Retinal pigment epithelial cell (primary cell): ENCODE measurements around the gene F5.

Source experiments
- DNase-seq: peaks from one replicate; pipeline ENCODE4 v3.0.0-alpha.2; 2010; ENCODE audit warnings: low read depth
- H3K4me3 ChIP-seq: 2 replicates; pipeline ENCODE4 v1.5.1; 2011; ENCODE audit warnings: mild to moderate bottlenecking, low read length, control low read depth, moderate library complexity
- TF ChIP-seq, protein P1 (sequence below): conservative IDR thresholded peaks from 2 replicates; pipeline ENCODE4 v1.5.1; 2011; ENCODE audit warnings: low read depth, low read length, control low read depth, inconsistent platforms

F5 gene

DNA sequence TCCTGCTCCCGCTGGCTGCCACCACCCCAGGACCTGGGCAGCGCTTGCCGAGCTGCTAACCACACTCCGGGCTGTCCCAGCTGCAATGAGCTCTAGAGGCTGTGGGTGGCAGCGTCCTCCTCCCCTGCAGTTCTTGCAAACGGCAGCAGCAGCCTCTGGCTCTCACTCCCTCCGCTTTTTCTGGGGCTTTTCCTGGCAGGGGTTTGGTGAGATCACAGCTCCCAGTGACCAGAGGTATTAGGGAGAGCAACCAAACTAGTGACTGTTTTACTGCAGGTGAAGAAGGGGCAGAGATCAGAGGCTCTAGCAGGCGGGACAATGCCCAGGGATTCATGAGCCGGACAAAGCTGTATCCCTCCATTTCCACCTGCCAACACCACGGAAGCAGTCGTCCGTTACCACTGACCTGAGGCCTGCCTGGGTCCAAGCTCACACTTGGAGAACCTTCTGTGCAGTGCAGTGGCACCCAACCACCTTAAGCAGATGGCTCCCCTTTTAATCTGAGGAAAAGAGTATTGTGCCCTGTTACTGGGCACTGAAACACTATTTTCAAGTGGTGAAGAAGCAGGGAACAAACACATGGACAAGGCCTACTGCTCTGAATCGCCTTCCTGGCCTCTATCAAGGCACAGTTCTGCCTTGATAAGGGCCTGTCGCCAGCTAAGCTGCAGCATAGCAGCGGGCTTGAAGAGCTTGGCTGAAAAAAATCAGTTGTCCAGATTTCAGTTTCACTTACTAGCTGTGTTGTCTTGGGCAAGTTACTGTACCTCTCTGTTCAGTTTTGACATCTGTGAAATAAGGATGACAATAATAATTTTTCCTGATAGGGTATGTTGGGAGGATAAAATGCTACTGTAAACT, at the start of gene F5:
F5 (minus strand) TSS at position 87 of the 861 bp plus-strand sequence. CDS start 95 bp downstream, outside the sequence.
- H3K4me3 ChIP-seq, result no peak within 1 kb of the TSS
- DNase-seq, result peak; percentile 20
- TF ChIP-seq, protein P1, sequence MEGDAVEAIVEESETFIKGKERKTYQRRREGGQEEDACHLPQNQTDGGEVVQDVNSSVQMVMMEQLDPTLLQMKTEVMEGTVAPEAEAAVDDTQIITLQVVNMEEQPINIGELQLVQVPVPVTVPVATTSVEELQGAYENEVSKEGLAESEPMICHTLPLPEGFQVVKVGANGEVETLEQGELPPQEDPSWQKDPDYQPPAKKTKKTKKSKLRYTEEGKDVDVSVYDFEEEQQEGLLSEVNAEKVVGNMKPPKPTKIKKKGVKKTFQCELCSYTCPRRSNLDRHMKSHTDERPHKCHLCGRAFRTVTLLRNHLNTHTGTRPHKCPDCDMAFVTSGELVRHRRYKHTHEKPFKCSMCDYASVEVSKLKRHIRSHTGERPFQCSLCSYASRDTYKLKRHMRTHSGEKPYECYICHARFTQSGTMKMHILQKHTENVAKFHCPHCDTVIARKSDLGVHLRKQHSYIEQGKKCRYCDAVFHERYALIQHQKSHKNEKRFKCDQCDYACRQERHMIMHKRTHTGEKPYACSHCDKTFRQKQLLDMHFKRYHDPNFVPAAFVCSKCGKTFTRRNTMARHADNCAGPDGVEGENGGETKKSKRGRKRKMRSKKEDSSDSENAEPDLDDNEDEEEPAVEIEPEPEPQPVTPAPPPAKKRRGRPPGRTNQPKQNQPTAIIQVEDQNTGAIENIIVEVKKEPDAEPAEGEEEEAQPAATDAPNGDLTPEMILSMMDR, result peak; percentile 69

DNA sequence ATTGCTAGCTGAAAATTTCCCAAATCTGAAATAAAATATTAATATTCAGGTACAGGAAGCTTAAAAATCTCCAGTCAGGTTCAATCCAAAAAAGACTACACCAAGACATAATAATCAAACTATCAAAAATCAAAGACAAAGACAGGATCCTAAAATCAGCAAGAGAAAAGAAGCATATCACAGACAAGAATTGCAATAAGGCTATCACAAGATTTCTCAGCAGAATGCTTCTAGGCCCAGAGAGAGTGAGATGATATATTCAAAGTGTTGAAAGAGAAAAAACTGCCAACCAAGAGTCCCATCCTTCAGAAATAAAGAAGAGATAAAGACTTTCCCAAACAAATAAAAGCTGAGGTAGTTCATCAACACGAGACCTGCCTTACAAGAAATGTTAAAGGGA, 48.6 kb upstream of the F5 start:
- no peak for DNase-seq
- no peak overlapping the region for H3K4me3 ChIP-seq
- TF ChIP-seq, protein P1, result no peak

DNA sequence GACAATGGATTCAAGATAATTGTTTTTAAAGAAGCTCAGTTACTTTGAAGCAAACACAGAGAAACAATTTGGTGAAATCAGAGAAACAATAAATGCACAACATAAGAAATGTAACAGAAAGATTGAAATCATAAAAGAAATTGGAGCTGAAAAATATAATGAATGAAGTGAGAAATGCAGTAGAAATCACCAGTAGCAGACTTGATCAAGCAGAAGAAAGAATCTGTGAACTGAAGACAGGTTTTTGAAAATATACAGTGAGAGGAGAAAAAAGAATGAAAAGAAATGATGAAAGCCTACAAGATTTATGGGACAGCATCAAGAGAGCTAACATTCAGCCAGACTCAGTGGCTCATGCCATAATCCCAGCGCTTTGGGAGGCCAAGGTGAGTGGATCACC, 47.9 kb upstream of the F5 start:
- no peak for DNase-seq
- H3K4me3 ChIP-seq, result no peak overlapping the region
- TF ChIP-seq, protein P1, result no peak

DNA sequence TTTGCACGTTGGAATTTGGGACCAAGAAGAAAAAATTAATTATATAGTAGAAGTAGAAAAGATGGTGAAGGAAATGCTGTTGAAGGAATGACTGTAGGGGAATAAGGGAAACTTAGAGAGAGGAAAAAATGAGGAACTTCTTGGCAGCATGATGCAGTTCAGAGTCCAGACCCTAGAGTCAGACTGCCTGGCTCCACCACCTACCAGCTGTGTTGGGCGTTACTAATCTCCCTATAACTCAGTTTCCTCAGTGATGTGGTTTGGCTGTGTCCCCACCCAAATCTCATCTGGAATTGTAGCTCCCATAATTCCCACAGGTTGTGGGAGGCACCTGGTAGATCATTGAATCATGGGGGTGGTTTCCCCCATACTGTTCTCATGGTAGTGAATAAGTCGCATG, 45.0 kb upstream of the F5 start:
- TF ChIP-seq, protein P1, result no peak
- no peak for DNase-seq
- H3K4me3 ChIP-seq, result no peak overlapping the region

DNA sequence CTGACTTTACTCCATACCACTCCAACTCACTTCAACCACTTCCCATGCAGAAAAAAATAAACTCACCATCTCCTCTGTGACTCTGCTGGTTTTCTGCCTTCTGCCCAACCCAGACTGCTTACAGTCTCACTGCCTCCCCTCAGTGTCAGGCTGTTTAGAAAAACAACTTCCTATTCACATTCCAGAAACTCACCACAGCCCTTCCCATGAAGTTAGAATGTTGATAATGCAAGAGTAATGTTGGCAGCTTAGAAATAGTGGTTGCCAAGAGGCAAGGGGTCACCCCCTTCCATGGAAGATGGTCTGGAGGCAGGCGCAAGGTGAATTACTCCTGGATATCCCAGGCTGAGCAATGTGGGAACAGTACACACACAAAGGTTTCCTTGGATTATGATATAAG, 43.7 kb upstream of the F5 start, which contains the start of gene SELP:
SELP (minus strand) TSS at position 119 of the 400 bp plus-strand sequence; CDS start at position 69, 50 bp downstream.
- no peak within 1 kb of the TSS for H3K4me3 ChIP-seq
- DNase-seq, result peak; percentile 2
- TF ChIP-seq, protein P1, result no peak

DNA sequence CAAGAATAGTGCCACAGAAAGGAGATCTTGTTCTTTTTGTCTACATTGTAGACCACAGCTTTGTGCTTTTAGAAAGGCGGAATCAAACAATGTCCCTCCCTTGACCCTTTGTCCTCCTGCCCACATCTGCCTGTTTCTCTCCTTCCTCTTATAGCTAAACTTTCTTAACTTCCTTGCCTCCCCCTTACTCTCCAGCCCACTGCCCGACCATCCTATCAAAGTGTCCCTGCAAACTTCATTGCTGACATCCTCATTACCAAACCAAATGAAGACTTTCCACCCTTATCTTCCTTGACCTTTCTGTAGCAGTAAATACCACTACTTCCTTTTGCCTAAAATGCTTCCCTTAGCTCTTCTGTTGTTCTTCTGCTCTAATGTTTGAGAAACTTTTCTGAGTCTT, 38.6 kb upstream of the F5 start:
- H3K4me3 ChIP-seq, result no peak overlapping the region
- TF ChIP-seq, protein P1, result no peak
- DNase-seq, result no peak

DNA sequence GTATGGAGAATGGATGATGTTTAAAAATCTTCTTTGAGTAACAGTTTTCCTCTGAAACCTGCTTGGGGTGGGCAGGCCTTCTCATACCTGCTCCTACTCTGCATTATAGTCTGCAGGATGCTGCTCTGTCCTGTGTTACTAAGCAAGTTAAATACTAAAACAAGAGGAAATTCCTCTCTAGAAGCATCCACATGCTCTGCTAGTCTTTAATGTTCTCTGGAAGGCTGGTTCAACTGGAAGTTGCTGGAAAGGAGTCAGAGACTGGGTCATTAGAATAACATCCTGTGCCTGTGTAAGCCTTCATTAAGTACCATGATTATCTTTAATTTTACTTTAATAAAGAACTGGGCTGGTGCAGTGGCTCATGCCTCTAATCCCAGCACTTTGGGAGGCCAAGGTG, 37.8 kb upstream of the F5 start:
- TF ChIP-seq, protein P1, result no peak
- H3K4me3 ChIP-seq, result no peak overlapping the region
- no peak for DNase-seq
